DND-41 (cell line): ENCODE results near the gene EYA2.

Experiments
- ATAC-seq: fragments of 200-7000 bp; cut with Tn5 transposase; 3 replicates; pipeline ENCODE4 v1.9.1; 2021; ENCODE audit warnings: low read depth; ENCODE audit not compliant: insufficient read depth
- DNase-seq: peaks from one replicate; pipeline ENCODE4 v3.0.0-alpha.2; 2020
- H2AFZ ChIP-seq: 2 replicates; pipeline ENCODE4 v1.6.0; 2012; ENCODE audit warnings: low read depth, low read length
- H3K27ac ChIP-seq: 2 replicates; pipeline ENCODE4 v1.5.1; 2012; ENCODE audit warnings: low read length, inconsistent platforms
- H3K27me3 ChIP-seq: fragments of 200-600 bp; sonication (generic); 2 replicates; pipeline ENCODE4 v1.6.0; 2012; ENCODE audit warnings: low read length, mild to moderate bottlenecking, inconsistent platforms; ENCODE audit not compliant: insufficient read depth, poor library complexity
- H3K36me3 ChIP-seq: 2 replicates; pipeline ENCODE4 v1.5.1; 2012; ENCODE audit warnings: low read length, inconsistent platforms; ENCODE audit not compliant: insufficient read depth
- H3K4me1 ChIP-seq: 2 replicates; pipeline ENCODE4 v1.5.1; 2012; ENCODE audit warnings: mild to moderate bottlenecking, low read length; ENCODE audit not compliant: insufficient read depth
- H3K4me2 ChIP-seq: 2 replicates; pipeline ENCODE4 v1.6.0; 2012; ENCODE audit warnings: mild to moderate bottlenecking, moderate library complexity, low read length, inconsistent platforms; ENCODE audit not compliant: insufficient read depth
- H3K4me3 ChIP-seq, 2 experiments: fragments of 200-600 bp in 1 of 2; shearing (Covaris generic) in 1 of 2; 2 replicates each; pipeline ENCODE4 v1.5.1; 2012 to 2016; ENCODE audit warnings: inconsistent platforms in 2 of 2, low read length in 2 of 2, mild to moderate bottlenecking in 2 of 2, low read depth in 1 of 2, moderate library complexity in 1 of 2
- H3K79me2 ChIP-seq: 2 replicates; pipeline ENCODE4 v1.6.0; 2012; ENCODE audit warnings: low read length, inconsistent platforms; ENCODE audit not compliant: insufficient read depth
- H3K9ac ChIP-seq: 2 replicates; pipeline ENCODE4 v1.6.0; 2012; ENCODE audit warnings: low read depth, mild to moderate bottlenecking, inconsistent platforms, low read length, moderate library complexity
- H3K9me3 ChIP-seq: 2 replicates; pipeline ENCODE4 v1.5.1; 2012; ENCODE audit warnings: low read length, moderate library complexity, mild to moderate bottlenecking, inconsistent platforms; ENCODE audit not compliant: insufficient read depth, severe bottlenecking
- H4K20me1 ChIP-seq: 2 replicates; pipeline ENCODE4 v1.6.0; 2012; ENCODE audit warnings: low read length; ENCODE audit not compliant: insufficient read depth
- CTCF ChIP-seq: IDR thresholded peaks from 2 replicates; pipeline ENCODE4 v1.5.1; 2012; ENCODE audit warnings: borderline replicate concordance, low read length, moderate library complexity, mild to moderate bottlenecking; ENCODE audit not compliant: poor library complexity, severe bottlenecking; ENCODE audit errors: extremely low read depth
- EZH2 ChIP-seq: IDR thresholded peaks from 3 replicates; pipeline ENCODE4 v1.6.1; 2012; ENCODE audit warnings: borderline replicate concordance, low read depth, mild to moderate bottlenecking, moderate library complexity, low read length, inconsistent platforms; ENCODE audit not compliant: severe bottlenecking

The EYA2 gene

GRCh38 chr20:47024461-47024937 is 129.9 kb downstream of the EYA2 start:
- no peak for ATAC-seq
- H3K4me3 ChIP-seq: no peak overlapping the region
- peaks cover 6% of the 10 kb centered on the region for H3K9me3 ChIP-seq
- no peak overlapping the region for H2AFZ ChIP-seq
- H3K4me2 ChIP-seq: no peak overlapping the region
- no peaks in the 10 kb centered on the region for H3K27me3 ChIP-seq
- H4K20me1 ChIP-seq: no peaks in the 10 kb centered on the region
- no peaks in the 10 kb centered on the region for H3K36me3 ChIP-seq
- no peak overlapping the region for H3K27ac ChIP-seq
- H3K79me2 ChIP-seq: no peaks in the 10 kb centered on the region
- TF ChIP-seq EZH2 (no peak), CTCF (no peak)
- no peaks in the 10 kb centered on the region for H3K4me1 ChIP-seq
- no peak for DNase-seq
- no peak overlapping the region for H3K9ac ChIP-seq

GRCh38 chr20:47027042-47027441 is 132.4 kb downstream of the EYA2 start:
- H4K20me1 ChIP-seq: no peaks in the 10 kb centered on the region
- no peak overlapping the region for H3K9ac ChIP-seq
- DNase-seq: no peak
- no peaks in the 10 kb centered on the region for H3K79me2 ChIP-seq
- no peak overlapping the region for H3K4me2 ChIP-seq
- H3K27me3 ChIP-seq: peaks cover 4% of the 10 kb centered on the region
- H3K4me3 ChIP-seq: no peak overlapping the region
- no peak overlapping the region for H3K27ac ChIP-seq
- no peaks in the 10 kb centered on the region for H3K36me3 ChIP-seq
- no peaks in the 10 kb centered on the region for H3K4me1 ChIP-seq
- ATAC-seq: no peak
- H2AFZ ChIP-seq: no peak overlapping the region
- H3K9me3 ChIP-seq: peaks cover 6% of the 10 kb centered on the region
- no peak for TF ChIP-seq CTCF
- no peak for TF ChIP-seq EZH2

GRCh38 chr20:47027456-47027855 is 132.8 kb downstream of the EYA2 start:
- Histone ChIP-seq H3K79me2 (no peaks in the 10 kb centered on the region), H3K4me2 (no peak overlapping the region), H2AFZ (no peak overlapping the region), H3K4me3 (no peak overlapping the region), H3K36me3 (no peaks in the 10 kb centered on the region), H3K9ac (no peak overlapping the region), H4K20me1 (no peaks in the 10 kb centered on the region), H3K27me3 (peaks cover 4% of the 10 kb centered on the region), H3K9me3 (peaks cover 6% of the 10 kb centered on the region), H3K4me1 (no peaks in the 10 kb centered on the region), H3K27ac (no peak overlapping the region)
- no peak for ATAC-seq
- DNase-seq: no peak
- TF ChIP-seq EZH2: no peak
- TF ChIP-seq CTCF: no peak

- Histone ChIP-seq H3K27ac (no peak overlapping the region), H4K20me1 (no peaks in the 10 kb centered on the region), H3K4me3 (no peak overlapping the region), H3K9me3 (peaks cover 6% of the 10 kb centered on the region), H3K79me2 (no peaks in the 10 kb centered on the region), H3K36me3 (no peaks in the 10 kb centered on the region), H3K4me1 (no peaks in the 10 kb centered on the region), H3K9ac (no peak overlapping the region), H2AFZ (no peak overlapping the region), H3K27me3 (peaks cover 4% of the 10 kb centered on the region), H3K4me2 (no peak overlapping the region)
- TF ChIP-seq EZH2 (no peak), CTCF (no peak)
- DNase-seq (no peak), ATAC-seq (no peak)
These were observed 133.8 kb downstream of the EYA2 start for GRCh38 chr20:47028487-47028886.
